CD4-positive, alpha-beta T cell (primary cell): ENCODE results near the gene ROBO2. TPM values are rescaled to one million over a fixed set of nuclear protein-coding genes. Genes with fewer than 3 reads are reported as not detected.

Experiments used
- ATAC-seq: fragments of 200-7000 bp; cut with Tn5 transposase; one replicate; pipeline ENCODE4 v1.10.0; 2022; ENCODE audit warnings: mild to moderate bottlenecking; ENCODE audit not compliant: poor library complexity
- CTCF ChIA-PET: fragments of 350-600 bp; sonication (Branson Sonifier 250); formaldehyde crosslinking; loops from one replicate; lab custom pipeline; 2021; ENCODE audit warnings: antibody characterized with exemption, inconsistent platforms; lab: Charles Lee
- POLR2A ChIA-PET: fragments of 350-600 bp; sonication (Branson Sonifier 250); formaldehyde crosslinking; loops from one replicate; lab custom pipeline; 2021; ENCODE audit warnings: antibody characterized with exemption, inconsistent platforms; lab: Charles Lee
- DNase-seq, 14 experiments: peaks; one replicate each; pipeline ENCODE4 v3.0.0-alpha.2; 2013 to 2020; ENCODE audit warnings: mixed read lengths in 2 of 14
- H3K27ac ChIP-seq, 2 donors: one replicate each; pipeline versions ENCODE4 v1.5.1 to v1.7.0; 2013; ENCODE audit warnings: low read length in 2 of 2, low read depth in 1 of 2, mild to moderate bottlenecking in 1 of 2
- H3K27me3 ChIP-seq, 2 experiments: 1 replicate in 1 of 2; 2 replicates in 1 of 2; pipeline versions ENCODE4 v1.6.1 to v1.7.0; 2013; ENCODE audit warnings: low read length in 2 of 2, control low read depth in 1 of 2, mild to moderate bottlenecking in 1 of 2, moderate library complexity in 1 of 2; ENCODE audit not compliant: insufficient read depth in 2 of 2, control insufficient read depth in 1 of 2
- H3K36me3 ChIP-seq: one replicate; pipeline ENCODE4 v1.6.1; 2013; ENCODE audit warnings: low read length, control low read depth; ENCODE audit not compliant: insufficient read depth
- H3K4me1 ChIP-seq: one replicate; pipeline ENCODE4 v1.6.1; 2013; ENCODE audit warnings: low read length, control low read depth; ENCODE audit not compliant: insufficient read depth
- H3K4me3 ChIP-seq: one replicate; pipeline ENCODE4 v1.5.1; 2013; ENCODE audit warnings: mild to moderate bottlenecking, low read length, moderate library complexity
- H3K9me3 ChIP-seq, 2 experiments: 1 replicate in 1 of 2; 2 replicates in 1 of 2; pipeline versions ENCODE4 v1.6.1 to v1.7.0; 2013; ENCODE audit warnings: low read length in 2 of 2, mild to moderate bottlenecking in 2 of 2, control low read depth in 1 of 2, moderate library complexity in 1 of 2; ENCODE audit not compliant: control insufficient read depth in 1 of 2, insufficient read depth in 1 of 2
- H3K27ac Mint-ChIP-seq: one replicate; pipeline ENCODE4 v1.8.0; 2020; ENCODE audit warnings: mixed read lengths
- H3K27me3 Mint-ChIP-seq: one replicate; pipeline ENCODE4 v1.8.0; 2021; ENCODE audit warnings: mixed read lengths
- H3K36me3 Mint-ChIP-seq: one replicate; pipeline ENCODE4 v1.8.0; 2021; ENCODE audit warnings: low read depth, mixed read lengths
- H3K4me1 Mint-ChIP-seq: one replicate; pipeline ENCODE4 v1.8.0; 2021; ENCODE audit warnings: low read depth, mixed read lengths
- H3K4me3 Mint-ChIP-seq: one replicate; pipeline ENCODE4 v1.8.0; 2020; ENCODE audit warnings: mild to moderate bottlenecking, mixed read lengths
- H3K9me3 Mint-ChIP-seq: one replicate; pipeline ENCODE4 v1.8.0; 2020; ENCODE audit warnings: mixed read lengths
- CTCF ChIP-seq: fragments of 200-600 bp; IDR thresholded peaks from one replicate; pipeline ENCODE4 v1.8.0; 2022; ENCODE audit warnings: antibody characterized with exemption, mild to moderate bottlenecking
- intact Hi-C, 2 experiments: fragments of 100-400 bp; cut with DNase I in 1 of 2; cut with micrococcal nuclease in 1 of 2; formaldehyde crosslinking; loops; one replicate each; pipeline versions ENCODE4 v1.15.1 to v1.9.0; 2023 to 2025; cut with DNase I, micrococcal nuclease
- total RNA-seq, 174 experiments: library from RNA in 2 of 174; stranded (reverse) in 2 of 174; gene quantifications; one replicate each; pipeline ENCODE4 v1.2.3 and lab custom pipeline; 2021 to 2026

The ROBO2 gene
- total RNA-seq, 2 experiments from 2014 or later: not detected

GRCh38 chr3:77626157-77626556 lies 586.3 kb downstream of the ROBO2 start:
- Histone ChIP-seq H3K4me1 (no peaks in the 10 kb centered on the region), H3K9me3 (peaks cover 4 to 5% of the 10 kb centered on the region in 2 experiments), H3K36me3 (no peaks in the 10 kb centered on the region), H3K27ac (no peak overlapping the region), H3K4me3 (no peak overlapping the region), H3K27me3 (no peaks in the 10 kb centered on the region)
- Mint-ChIP-seq H3K4me3 (no peak overlapping the region), H3K27ac (no peak overlapping the region), H3K27me3 (no peaks in the 10 kb centered on the region), H3K36me3 (no peaks in the 10 kb centered on the region), H3K9me3 (peaks cover 10% of the 10 kb centered on the region), H3K4me1 (no peaks in the 10 kb centered on the region)
- DNase-seq (no peak), ATAC-seq (no peak)
- no peak for TF ChIP-seq CTCF
- ChIA-PET POLR2A (no interaction called here), CTCF (no interaction called here)
- intact Hi-C loops: no loop called here

GRCh38 chr3:77648214-77648613 lies 608.3 kb downstream of the ROBO2 start:
- no peak overlapping the region for H3K27ac Mint-ChIP-seq
- H3K4me1 Mint-ChIP-seq: no peaks in the 10 kb centered on the region
- Histone ChIP-seq H3K27ac (no peak overlapping the region), H3K4me1 (no peaks in the 10 kb centered on the region), H3K36me3 (no peaks in the 10 kb centered on the region), H3K4me3 (no peak overlapping the region), H3K9me3 (no peaks in the 10 kb centered on the region), H3K27me3 (no peaks in the 10 kb centered on the region)
- H3K36me3 Mint-ChIP-seq: no peaks in the 10 kb centered on the region
- no peak for DNase-seq
- intact Hi-C loops: no loop called here
- no peak for ATAC-seq
- H3K9me3 Mint-ChIP-seq: no peaks in the 10 kb centered on the region
- ChIA-PET POLR2A (no interaction called here), CTCF (no interaction called here)
- no peak for TF ChIP-seq CTCF
- no peak overlapping the region for H3K4me3 Mint-ChIP-seq
- H3K27me3 Mint-ChIP-seq: no peaks in the 10 kb centered on the region

GRCh38 chr3:77648664-77649063 lies 608.8 kb downstream of the ROBO2 start:
- H3K36me3 Mint-ChIP-seq: no peaks in the 10 kb centered on the region
- CTCF ChIA-PET: no interaction called here
- Histone ChIP-seq H3K27ac (no peak overlapping the region), H3K27me3 (no peaks in the 10 kb centered on the region), H3K9me3 (no peaks in the 10 kb centered on the region), H3K36me3 (no peaks in the 10 kb centered on the region), H3K4me1 (no peaks in the 10 kb centered on the region), H3K4me3 (no peak overlapping the region)
- H3K4me3 Mint-ChIP-seq: no peak overlapping the region
- POLR2A ChIA-PET: no interaction called here
- ATAC-seq: no peak
- H3K4me1 Mint-ChIP-seq: no peaks in the 10 kb centered on the region
- H3K9me3 Mint-ChIP-seq: no peaks in the 10 kb centered on the region
- H3K27me3 Mint-ChIP-seq: no peaks in the 10 kb centered on the region
- no peak for TF ChIP-seq CTCF
- no peak overlapping the region for H3K27ac Mint-ChIP-seq
- intact Hi-C loops: no loop called here
- no peak for DNase-seq
